ENCODE results near the gene CALM3.

DNA sequence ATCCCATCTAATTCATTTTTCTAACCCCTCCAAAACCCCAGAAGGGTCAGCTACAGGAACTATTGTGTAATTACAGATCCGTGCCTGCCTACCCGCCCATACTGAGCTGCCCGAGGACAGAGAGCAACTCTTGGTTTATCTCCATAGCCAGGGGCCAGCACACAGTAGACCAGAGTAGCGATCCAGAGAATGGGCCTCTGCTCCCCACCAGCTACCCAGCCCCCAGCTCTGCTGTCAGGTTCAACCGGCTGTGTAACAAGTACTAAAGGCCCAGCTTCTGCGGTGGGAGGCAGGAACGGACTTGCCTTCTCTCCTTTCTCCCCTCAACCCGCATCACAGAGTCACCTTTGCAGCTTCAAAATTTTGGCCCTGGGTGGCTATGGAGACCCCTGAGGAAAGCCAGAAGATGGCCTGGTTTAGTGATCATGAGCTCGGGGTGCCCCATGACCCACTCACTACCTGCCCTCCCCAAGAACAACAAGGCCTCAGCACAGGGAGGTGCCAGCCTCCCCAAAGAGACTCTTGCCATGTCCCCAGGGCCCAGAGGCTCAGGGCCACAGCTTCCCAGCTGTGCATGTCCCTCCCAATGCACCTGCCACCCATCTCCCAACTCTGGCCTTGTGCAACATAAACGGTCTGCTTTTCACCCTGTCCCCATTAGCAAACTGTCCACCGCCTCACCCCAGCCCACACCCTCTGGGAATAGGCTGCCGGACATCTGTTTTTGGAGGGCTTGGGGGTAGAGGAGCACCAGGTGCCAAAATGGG lies 5.7 kb downstream of the CALM3 start:
- TF ChIP-seq, protein P1, sequence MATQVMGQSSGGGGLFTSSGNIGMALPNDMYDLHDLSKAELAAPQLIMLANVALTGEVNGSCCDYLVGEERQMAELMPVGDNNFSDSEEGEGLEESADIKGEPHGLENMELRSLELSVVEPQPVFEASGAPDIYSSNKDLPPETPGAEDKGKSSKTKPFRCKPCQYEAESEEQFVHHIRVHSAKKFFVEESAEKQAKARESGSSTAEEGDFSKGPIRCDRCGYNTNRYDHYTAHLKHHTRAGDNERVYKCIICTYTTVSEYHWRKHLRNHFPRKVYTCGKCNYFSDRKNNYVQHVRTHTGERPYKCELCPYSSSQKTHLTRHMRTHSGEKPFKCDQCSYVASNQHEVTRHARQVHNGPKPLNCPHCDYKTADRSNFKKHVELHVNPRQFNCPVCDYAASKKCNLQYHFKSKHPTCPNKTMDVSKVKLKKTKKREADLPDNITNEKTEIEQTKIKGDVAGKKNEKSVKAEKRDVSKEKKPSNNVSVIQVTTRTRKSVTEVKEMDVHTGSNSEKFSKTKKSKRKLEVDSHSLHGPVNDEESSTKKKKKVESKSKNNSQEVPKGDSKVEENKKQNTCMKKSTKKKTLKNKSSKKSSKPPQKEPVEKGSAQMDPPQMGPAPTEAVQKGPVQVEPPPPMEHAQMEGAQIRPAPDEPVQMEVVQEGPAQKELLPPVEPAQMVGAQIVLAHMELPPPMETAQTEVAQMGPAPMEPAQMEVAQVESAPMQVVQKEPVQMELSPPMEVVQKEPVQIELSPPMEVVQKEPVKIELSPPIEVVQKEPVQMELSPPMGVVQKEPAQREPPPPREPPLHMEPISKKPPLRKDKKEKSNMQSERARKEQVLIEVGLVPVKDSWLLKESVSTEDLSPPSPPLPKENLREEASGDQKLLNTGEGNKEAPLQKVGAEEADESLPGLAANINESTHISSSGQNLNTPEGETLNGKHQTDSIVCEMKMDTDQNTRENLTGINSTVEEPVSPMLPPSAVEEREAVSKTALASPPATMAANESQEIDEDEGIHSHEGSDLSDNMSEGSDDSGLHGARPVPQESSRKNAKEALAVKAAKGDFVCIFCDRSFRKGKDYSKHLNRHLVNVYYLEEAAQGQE (IDR thresholded peaks at IDR 0.05; ENCODE audit: insufficient read depth in 1 of 2, low read depth in 2 of 2, low read length in 2 of 2): no peak
- TF ChIP-seq POLR2AphosphoS5 (IDR thresholded peaks at IDR 0.05; ENCODE audit: low read depth, low read length): no peak

All from PFSK-1 (cell line).